ENCODE results near the gene C4orf54. TPM values are rescaled to one million over a fixed set of nuclear protein-coding genes. Genes with fewer than 3 reads are reported as not detected.

C4orf54 gene
- total RNA-seq, 1 donor from 2014 or later, result not detected

- Mint-ChIP-seq H3K4me1 (peaks cover 8% of the 10 kb centered on the region), H3K4me3 (no peak overlapping the region), H3K36me3 (no peaks in the 10 kb centered on the region), H3K27ac (no peak overlapping the region), H3K27me3 (ENCODE audit: insufficient read depth, low read depth) (no peaks in the 10 kb centered on the region), H3K9me3 (no peaks in the 10 kb centered on the region)
- DNase-seq (ENCODE audit: low spot score), result no peak
- Histone ChIP-seq H3K27ac (no peak overlapping the region), H3K9ac (no peak overlapping the region), H3K79me2 (ENCODE audit: low read depth) (no peaks in the 10 kb centered on the region), H3F3A (ENCODE audit: low read depth) (no peaks in the 10 kb centered on the region), H3K9me3 (ENCODE audit: low read depth) (no peaks in the 10 kb centered on the region), H4K20me1 (ENCODE audit: low read depth) (no peaks in the 10 kb centered on the region), H2AFZ (replicated peaks) (no peak overlapping the region), H3K4me3 (no peak overlapping the region), H3K27me3 (no peaks in the 10 kb centered on the region), H3K4me1 (peaks cover 9% of the 10 kb centered on the region), H3K36me3 (no peaks in the 10 kb centered on the region), H3K4me2 (no peak overlapping the region)
- TF ChIP-seq EZH2phosphoT487 (IDR thresholded peaks at IDR 0.05), result no peak
- TF ChIP-seq CTCF (IDR thresholded peaks at IDR 0.05), result no peak
- TF ChIP-seq EZH2 (IDR thresholded peaks at IDR 0.05), result no peak
These were observed 20.5 kb downstream of the C4orf54 start for GRCh38 chr4:99637174-99637573.

GRCh38 chr4:99636422-99636821 lies 21.2 kb downstream of the C4orf54 start:
- H3K9me3 Mint-ChIP-seq, result no peaks in the 10 kb centered on the region
- Histone ChIP-seq H3K4me3 (no peak overlapping the region), H3K4me2 (no peak overlapping the region)

GRCh38 chr4:99635601-99636000 lies 22.0 kb downstream of the C4orf54 start:
- Mint-ChIP-seq H3K4me3 (no peak overlapping the region), H3K4me1 (peaks cover 5% of the 10 kb centered on the region), H3K9me3 (no peaks in the 10 kb centered on the region), H3K27ac (no peak overlapping the region), H3K27me3 (ENCODE audit: insufficient read depth, low read depth) (no peaks in the 10 kb centered on the region), H3K36me3 (no peaks in the 10 kb centered on the region)
- Histone ChIP-seq H4K20me1 (ENCODE audit: low read depth) (no peaks in the 10 kb centered on the region), H3K4me1 (peaks cover 4% of the 10 kb centered on the region), H3K4me3 (no peak overlapping the region), H3K4me2 (no peak overlapping the region), H3K36me3 (no peaks in the 10 kb centered on the region), H3F3A (ENCODE audit: low read depth) (no peaks in the 10 kb centered on the region), H3K9me3 (ENCODE audit: low read depth) (no peaks in the 10 kb centered on the region), H3K9ac (no peak overlapping the region), H2AFZ (replicated peaks) (no peak overlapping the region), H3K27me3 (no peaks in the 10 kb centered on the region), H3K79me2 (ENCODE audit: low read depth) (no peaks in the 10 kb centered on the region), H3K27ac (no peak overlapping the region)
- no peak for TF ChIP-seq EZH2 (IDR thresholded peaks at IDR 0.05)
- TF ChIP-seq CTCF (IDR thresholded peaks at IDR 0.05), result no peak
- no peak for TF ChIP-seq EZH2phosphoT487 (IDR thresholded peaks at IDR 0.05)
- no peak for DNase-seq (ENCODE audit: low spot score)

More at GRCh38 chr4:99636422-99636821, 21.2 kb downstream of the C4orf54 start:
- Histone ChIP-seq H3K79me2 (ENCODE audit: low read depth) (no peaks in the 10 kb centered on the region), H3K9me3 (ENCODE audit: low read depth) (no peaks in the 10 kb centered on the region), H3K27me3 (no peaks in the 10 kb centered on the region), H3K36me3 (no peaks in the 10 kb centered on the region), H4K20me1 (ENCODE audit: low read depth) (no peaks in the 10 kb centered on the region), H3K9ac (no peak overlapping the region), H3K27ac (no peak overlapping the region), H3K4me1 (peaks cover 9% of the 10 kb centered on the region), H2AFZ (replicated peaks) (no peak overlapping the region), H3F3A (ENCODE audit: low read depth) (no peaks in the 10 kb centered on the region)
- H3K27ac Mint-ChIP-seq, result no peak overlapping the region
- no peaks in the 10 kb centered on the region for H3K27me3 Mint-ChIP-seq (ENCODE audit: insufficient read depth, low read depth)
- no peak for DNase-seq (ENCODE audit: low spot score)
- no peak overlapping the region for H3K4me3 Mint-ChIP-seq
- H3K4me1 Mint-ChIP-seq, result peaks cover 8% of the 10 kb centered on the region
- TF ChIP-seq EZH2phosphoT487 (IDR thresholded peaks at IDR 0.05) (no peak), EZH2 (IDR thresholded peaks at IDR 0.05) (no peak), CTCF (IDR thresholded peaks at IDR 0.05) (no peak)
- H3K36me3 Mint-ChIP-seq, result no peaks in the 10 kb centered on the region
